AG08395 (cell line): ENCODE results near the gene PPP2R5C.
A peak's percentile ranks its signal among the peaks of the same experiment; 100 is the strongest.
"Not testable (repeated sequence)": the region's sequence is repeated elsewhere in the genome, so short reads cannot be mapped to it uniquely, and the experiment has no call there.

Experiments
- DNase-seq: peaks from one replicate; pipeline ENCODE4 v3.0.0; 2012; ENCODE audit warnings: mixed read lengths, low spot score

The PPP2R5C gene

GRCh38 chr14:101781240-101782061 is 19.9 kb downstream of the PPP2R5C start:
- DNase-seq, result peak; percentile 22

- DNase-seq, result no peak
Observed at GRCh38 chr14:101783260-101784016, 21.9 kb downstream of the PPP2R5C start.

GRCh38 chr14:101784631-101785030 is 23.1 kb downstream of the PPP2R5C start:
- no peak for DNase-seq

- DNase-seq, result no peak
Observed at GRCh38 chr14:101788016-101788635, 26.6 kb downstream of the PPP2R5C start.

GRCh38 chr14:101789222-101789621 is 27.7 kb downstream of the PPP2R5C start:
- DNase-seq, result no peak

- DNase-seq, result no peak
Observed at GRCh38 chr14:101790232-101790631, 28.7 kb downstream of the PPP2R5C start.

GRCh38 chr14:101791919-101792572 is 30.5 kb downstream of the PPP2R5C start:
- DNase-seq, result peak; percentile 69

GRCh38 chr14:101796016-101796415 is 34.5 kb downstream of the PPP2R5C start:
- DNase-seq, result no peak

- no peak for DNase-seq
Observed at GRCh38 chr14:101796479-101796878, 35.0 kb downstream of the PPP2R5C start.

GRCh38 chr14:101797856-101798255 is 36.3 kb downstream of the PPP2R5C start:
- DNase-seq, result no peak

- DNase-seq, result not testable (repeated sequence)
Observed at GRCh38 chr14:101804373-101804772, 42.9 kb downstream of the PPP2R5C start.

GRCh38 chr14:101806252-101806651 is 44.7 kb downstream of the PPP2R5C start:
- not testable (repeated sequence) for DNase-seq

GRCh38 chr14:101808020-101808641 is 46.6 kb downstream of the PPP2R5C start:
- no peak for DNase-seq

- DNase-seq, result no peak
Observed at GRCh38 chr14:101808894-101809670, 47.6 kb downstream of the PPP2R5C start.

- peak; percentile 89 for DNase-seq
Observed at GRCh38 chr14:101809671-101810514, 48.4 kb downstream of the PPP2R5C start.

- no peak for DNase-seq
Observed at GRCh38 chr14:101810897-101811621, 49.5 kb downstream of the PPP2R5C start.

GRCh38 chr14:101812071-101812470 is 50.6 kb downstream of the PPP2R5C start:
- no peak for DNase-seq

- DNase-seq, result no peak
Observed at GRCh38 chr14:101813171-101813759, 51.8 kb downstream of the PPP2R5C start.

GRCh38 chr14:101813833-101814232 is 52.3 kb downstream of the PPP2R5C start:
- DNase-seq, result no peak
